Lung microvascular endothelial cell (primary cell): Measurements from ENCODE around the gene GPR176. TPM values are rescaled to one million over a fixed set of nuclear protein-coding genes. Genes with fewer than 3 reads are reported as not detected.
A peak's percentile ranks its signal among the peaks of the same experiment; 100 is the strongest.

ENCODE experiments used
- DNase-seq, 2 donors: peaks; one replicate each; pipeline versions ENCODE4 v3.0.0 to v3.0.0-alpha.2; 2010; ENCODE audit warnings: low read depth in 2 of 2
- total RNA-seq: library from RNA; depleted of rRNA; stranded (reverse); fragments of >200 nt; gene quantifications from 2 replicates; pipeline ENCODE4 v1.2.1, GENCODE V29; 2014

Gene GPR176, protein sequence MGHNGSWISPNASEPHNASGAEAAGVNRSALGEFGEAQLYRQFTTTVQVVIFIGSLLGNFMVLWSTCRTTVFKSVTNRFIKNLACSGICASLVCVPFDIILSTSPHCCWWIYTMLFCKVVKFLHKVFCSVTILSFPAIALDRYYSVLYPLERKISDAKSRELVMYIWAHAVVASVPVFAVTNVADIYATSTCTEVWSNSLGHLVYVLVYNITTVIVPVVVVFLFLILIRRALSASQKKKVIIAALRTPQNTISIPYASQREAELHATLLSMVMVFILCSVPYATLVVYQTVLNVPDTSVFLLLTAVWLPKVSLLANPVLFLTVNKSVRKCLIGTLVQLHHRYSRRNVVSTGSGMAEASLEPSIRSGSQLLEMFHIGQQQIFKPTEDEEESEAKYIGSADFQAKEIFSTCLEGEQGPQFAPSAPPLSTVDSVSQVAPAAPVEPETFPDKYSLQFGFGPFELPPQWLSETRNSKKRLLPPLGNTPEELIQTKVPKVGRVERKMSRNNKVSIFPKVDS
- total RNA-seq: 2.4 and 14.4 TPM in 2 replicates

DNA sequence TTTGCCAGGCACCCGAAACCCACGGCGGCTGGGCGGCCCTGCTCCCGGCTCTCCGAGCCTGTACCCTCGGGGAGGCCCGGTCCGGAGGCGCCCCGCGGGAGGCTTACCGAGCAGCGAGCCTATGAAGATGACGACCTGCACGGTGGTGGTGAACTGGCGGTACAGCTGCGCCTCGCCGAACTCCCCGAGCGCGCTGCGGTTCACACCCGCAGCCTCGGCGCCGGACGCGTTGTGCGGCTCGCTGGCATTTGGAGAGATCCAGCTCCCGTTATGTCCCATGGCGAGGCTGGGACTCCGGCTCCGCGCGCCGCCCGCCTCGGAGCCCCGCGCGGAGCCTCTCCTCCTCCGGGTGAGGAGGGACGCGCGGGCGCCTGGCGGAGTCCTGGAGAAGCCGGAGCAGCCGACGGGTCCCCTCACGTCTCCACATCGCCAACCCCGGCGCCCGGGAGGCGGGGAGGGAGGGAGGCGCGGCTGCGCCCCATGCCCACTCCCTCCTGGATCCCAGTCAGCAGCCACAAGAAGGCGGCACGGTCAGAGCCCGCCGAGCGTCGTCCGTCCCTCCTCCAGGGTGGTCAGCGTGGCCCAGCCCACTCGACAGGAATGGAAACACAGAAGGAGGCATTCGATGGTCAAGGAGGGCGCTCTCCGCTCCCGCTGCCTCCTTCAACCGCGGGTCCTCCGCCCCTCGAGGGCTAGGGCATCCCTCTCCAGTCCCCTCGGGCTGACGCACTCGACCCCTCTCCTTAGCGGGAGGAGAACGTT, at the start of gene GPR176:
Gene GPR176 (minus strand): TSS at position 519 of the 762 bp plus-strand sequence. CDS start 240 bp downstream, at position 279.
- peak; percentile 68 to 86 for DNase-seq

DNA sequence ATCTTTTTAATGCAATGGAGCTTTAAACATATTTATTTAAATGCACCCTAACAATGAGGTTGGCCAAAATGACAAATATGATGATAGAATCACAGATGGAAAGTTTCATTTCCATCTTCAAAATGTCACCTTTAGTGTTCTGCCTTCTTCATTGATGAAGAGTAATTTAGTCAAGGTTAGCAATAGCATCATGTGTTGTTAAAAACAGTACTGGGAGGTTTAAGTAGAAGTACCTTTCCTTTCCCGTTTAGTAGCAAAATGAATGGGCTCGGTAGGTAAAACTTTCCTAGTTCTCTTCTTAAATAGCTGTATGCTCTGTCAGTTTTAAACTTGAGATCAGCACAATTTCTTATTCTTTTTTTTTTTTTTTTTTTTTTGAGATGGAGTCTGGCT, 48.9 kb upstream of the GPR176 start:
- no peak for DNase-seq

DNA sequence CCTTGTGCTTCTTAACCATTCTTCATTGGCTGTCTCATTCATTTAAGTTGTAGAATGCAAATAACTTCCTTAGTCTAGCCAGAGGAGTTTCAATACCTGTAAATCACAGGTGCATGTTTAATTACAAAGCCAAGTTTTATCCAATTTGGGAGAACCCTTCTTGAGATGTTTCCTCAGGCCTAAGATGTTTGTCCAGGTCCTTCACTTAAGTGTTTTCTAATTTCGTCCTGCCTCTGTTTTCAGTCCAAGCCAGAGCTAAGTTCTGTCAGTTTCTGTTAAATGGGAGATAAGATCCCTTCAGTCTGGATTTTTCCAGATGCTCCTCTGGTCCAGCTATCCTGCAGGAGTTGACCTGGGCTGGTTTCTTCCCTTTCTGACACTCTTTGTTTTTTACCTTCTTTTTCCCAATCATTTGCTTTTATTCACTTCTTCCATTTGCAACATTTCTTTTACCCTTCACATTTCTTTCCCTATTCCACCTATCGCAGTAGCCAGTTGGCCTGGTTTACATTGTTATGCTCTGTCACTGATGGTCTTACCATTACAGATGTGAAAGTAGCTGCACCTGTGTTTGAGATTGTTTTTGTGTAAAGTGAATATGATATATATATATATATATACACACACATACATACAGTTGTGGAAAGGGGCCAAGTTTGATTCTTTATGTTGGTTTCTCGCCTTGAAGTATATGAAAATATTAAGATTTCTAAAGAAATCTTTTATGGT, 48.4 kb upstream of the GPR176 start:
- DNase-seq: no peak

DNA sequence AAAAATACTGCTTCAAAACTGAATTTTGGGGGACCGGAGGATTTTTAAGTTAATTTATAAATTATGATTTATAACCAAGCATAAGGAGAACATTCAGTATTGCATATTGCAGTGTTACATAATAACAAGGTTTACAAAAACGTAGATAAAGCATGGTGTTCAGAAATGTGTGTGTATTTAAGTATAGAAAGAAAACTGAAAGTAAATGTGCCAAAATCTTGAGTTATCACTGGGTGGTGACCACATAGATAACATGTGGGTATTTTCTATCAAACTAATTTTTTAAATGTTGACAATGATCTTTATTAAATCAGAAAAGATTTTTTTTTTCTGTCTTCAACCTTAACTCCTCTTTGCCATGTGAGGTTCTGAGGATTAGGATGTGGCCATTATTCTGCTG, 46.5 kb upstream of the GPR176 start:
- no peak for DNase-seq

DNA sequence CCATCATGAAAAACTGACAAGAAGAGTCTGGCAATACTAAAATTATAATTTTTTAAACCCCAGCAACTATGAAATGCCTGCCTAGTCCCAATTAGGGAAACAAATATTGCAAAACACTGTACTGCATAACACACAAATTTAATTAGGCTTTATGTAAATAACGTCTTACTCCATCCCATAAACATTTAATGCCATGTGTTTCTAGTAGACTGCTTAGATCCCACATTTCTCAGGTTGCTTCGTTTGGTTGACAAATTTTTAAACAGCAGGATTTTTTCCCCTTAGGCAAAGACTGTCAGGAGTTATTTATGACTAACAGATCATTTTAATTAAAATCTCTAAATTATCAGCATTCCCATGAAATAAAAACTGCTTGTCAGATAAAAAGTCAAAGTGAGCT, 43.7 kb upstream of the GPR176 start:
- DNase-seq: no peak

DNA sequence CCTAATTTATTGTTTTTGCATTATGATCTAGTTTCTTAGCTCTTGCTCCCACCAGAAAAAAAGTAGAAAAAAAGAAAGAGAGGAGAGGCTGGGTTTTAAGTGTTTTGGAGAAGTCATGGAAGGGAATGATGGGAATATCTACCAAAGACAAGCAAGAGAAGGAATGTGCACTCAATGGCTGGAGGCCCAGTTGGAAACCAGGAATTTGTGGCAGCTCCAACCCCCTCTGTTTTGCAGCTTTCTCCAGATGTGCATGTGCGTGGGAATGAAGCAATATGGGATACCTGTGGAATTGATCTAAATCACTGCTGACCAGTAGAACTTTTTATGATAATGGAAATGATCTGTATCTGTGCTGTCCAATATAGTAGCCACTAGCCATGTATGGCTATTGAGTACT, 41.0 kb upstream of the GPR176 start:
- DNase-seq: no peak

DNA sequence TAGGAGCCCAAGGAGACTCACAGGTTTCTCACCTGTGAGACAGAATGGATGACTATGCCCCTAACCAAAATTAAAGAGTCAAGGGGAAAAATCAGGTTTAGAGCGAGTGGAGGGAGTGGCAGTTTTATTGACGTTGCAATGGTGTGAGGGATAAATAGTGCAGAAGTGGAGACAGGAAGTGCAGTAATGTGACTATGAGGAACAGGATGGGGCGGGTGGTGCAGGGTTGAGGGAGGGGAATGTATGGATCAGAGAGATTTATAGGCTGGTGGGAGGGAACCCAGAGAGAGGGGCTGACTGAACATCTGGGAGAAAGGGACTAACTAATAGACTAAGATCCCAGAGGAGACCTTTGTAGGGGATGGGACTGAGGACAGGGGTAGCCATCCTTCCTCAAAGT, 40.3 kb upstream of the GPR176 start:
- DNase-seq: no peak

DNA sequence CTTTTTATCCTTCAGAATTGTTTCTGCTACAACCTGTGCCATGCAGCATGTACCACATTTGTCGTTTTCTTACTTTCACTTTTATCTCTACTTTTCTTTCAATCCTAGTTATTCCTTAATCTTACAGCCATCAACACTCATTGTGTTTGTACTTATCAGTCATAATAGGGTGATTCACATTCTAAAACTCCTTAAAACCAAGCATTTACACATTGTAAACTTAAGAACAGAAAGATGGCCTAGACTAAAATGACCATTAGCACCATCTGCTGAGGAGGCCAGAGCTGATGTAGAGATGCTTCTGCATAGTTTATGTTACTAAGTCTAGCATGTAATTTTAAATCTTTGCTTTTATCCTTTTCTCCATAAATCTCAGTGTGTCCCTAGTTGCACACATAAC, 39.3 kb upstream of the GPR176 start:
- DNase-seq: peak in 1 of 2 donors; percentile 10

DNA sequence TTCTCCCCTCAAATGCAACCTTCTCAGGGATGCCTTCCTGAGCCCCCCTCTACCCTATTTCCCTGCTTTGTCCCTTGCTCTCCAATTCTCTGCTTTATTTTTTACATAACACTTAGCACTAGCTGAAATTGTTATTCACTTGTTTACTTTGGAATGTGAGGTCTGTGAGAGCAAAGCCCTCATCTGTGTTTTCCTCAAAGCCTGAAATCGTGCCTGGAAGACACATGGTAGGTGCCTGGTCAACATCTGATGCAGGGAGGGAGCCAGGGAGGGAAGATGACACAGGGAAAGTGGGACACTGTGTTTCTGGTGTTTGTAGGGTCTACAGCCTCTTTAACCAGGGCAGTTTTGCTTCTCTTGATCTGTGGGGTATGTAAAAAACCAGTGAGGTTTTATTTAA, 37.4 kb upstream of the GPR176 start:
- DNase-seq: no peak

DNA sequence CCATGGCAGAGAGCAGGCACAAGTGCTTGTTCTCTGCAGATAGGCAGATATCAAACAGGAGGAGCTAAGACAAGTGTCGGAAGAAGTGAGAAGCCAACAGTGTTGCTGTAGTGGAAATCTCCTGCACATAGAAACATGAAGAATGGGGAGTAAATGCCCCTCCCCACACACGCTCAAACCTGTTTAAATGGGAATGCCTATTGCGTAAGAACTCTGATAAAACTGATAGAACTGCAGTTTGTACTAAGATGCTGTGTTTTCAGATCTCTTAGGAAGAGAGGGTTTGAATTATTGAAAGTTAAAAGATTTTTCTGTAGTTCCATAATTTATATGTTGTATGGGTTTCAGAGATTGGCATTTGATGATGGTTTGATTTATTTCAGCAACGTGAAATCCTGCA, 33.5 kb upstream of the GPR176 start:
- DNase-seq: no peak

DNA sequence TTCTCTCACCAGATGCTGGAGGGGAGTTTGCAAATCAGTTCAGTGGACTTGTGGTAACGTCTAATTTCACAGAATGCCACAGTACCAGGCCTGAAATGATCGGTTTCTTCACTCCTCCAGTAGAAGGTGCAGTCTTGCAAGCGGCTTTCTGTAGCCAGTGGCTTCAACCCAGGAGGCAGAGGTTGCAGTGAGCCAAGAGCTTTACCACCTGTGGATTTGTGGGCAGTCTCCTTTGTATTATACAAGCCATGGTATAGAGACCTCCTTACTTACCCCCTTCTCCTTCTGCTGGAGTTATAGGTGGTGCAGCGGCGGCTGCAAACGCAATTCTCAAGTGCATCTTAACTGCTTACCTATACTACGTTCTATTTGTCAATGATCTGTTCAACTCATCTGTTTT, 31.5 kb upstream of the GPR176 start:
- no peak for DNase-seq

DNA sequence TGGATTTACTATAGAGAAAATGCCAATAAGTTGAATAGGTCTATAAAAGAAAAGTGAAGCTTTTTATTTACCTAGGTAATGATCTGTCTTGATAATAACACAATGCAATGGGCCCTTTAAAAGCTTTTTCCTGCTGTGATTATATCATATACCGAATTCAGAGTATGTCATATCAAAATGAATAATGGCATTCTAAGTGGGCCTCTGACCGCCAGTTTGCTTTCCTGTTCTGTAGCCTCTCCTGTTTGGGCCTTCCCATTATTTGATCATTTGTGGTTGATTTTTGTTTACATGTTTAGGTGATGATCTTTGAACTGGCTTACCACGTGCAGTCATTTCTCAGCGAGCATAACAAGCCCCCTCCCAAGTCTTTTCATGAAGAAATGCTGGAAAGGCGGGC, 28.8 kb upstream of the GPR176 start:
- peak in 1 of 2 donors; percentile 9 for DNase-seq

DNA sequence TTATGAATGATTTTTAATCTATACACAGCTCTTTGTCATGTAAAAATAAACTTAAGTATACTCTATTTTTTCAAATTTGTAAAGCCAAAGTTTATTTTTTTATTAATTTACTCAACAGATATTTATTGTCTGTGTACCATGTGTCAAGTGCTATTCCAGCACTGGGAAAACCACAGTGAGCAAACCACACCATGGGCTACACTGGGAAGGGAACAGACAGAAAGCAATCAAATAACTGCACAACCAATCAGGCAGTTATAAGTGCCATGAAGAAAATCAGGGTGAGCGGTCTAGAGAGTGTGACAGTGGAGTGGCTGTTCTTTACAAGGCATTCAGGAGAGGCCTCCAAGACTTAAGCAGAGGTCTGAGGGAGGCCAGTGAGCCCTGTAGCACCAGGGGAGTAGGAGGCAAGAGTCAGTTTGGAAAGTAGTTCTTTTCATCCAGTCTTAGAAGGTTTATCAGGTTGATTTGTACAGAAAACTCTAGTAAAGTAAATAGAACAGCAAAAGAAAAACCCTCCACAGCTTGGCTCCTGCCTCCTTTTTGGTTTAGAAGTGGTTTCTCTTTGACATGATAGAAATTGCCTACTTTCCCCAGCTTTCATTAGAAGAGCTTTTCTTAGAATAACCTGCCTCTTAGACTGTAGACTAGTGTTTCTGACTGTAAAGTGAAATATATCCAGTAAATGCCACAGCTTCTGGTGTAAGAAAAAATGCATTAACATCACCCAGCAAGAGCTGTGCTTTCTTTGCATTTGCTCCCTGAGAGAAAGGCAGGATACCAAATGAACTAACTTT, 27.5 kb upstream of the GPR176 start:
- no peak for DNase-seq

DNA sequence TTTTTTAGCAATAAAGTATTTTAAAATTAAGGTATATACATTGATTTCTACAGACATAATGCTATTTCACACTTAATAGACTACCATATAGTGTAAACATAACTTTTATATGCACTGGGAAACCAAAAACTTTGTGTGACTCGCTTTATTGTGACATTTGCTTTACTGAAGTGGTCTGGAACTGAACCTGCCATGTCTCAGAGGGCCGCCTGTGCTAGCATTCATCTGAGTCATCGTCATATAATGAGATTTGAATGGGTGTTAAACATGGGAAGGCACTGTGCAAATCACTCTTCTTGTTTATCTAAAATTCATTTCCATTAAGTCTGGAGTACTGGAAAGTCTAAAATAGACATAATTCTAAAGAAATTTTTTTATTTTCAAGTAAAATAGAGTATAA, 26.8 kb upstream of the GPR176 start:
- DNase-seq: no peak

DNA sequence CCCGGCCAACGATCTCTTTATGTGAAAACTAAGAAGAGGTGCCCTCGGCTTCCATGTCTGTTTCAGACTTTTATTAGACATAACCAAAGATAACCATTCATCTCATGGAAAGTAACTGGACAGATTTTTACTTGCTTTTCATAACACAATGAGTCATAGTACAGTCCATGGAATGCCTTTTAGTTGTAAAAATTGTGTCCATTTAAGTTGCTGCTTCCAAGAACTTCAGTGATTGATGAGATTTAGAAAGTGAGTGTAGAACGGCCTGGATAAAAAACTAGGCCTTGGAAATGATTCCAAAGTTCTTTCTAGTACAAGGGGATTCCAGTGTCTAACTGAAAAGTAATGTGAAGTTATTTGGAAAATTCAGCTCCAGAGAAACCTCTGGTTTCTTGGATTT, 24.7 kb upstream of the GPR176 start:
- peak in 1 of 2 donors; percentile 53 for DNase-seq

DNA sequence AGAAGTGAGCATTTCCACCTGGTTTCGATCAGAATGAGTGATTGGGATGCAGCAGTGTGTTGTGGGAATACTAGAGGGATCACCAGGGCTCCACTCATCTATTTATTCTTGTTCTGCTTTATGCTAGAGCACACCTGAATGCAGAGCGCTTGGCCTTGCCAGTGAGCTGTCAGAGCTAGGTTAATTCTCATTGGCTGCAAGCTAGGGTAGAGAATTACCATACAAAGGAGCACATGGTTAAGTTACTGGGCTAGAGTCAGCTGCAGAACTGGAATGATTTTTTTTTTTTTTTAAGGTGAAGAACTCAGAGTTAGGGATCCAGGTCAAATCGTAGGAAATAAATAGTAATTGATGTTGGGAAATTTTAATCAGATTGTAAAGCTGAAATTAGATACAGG, 22.7 kb upstream of the GPR176 start:
- no peak for DNase-seq

DNA sequence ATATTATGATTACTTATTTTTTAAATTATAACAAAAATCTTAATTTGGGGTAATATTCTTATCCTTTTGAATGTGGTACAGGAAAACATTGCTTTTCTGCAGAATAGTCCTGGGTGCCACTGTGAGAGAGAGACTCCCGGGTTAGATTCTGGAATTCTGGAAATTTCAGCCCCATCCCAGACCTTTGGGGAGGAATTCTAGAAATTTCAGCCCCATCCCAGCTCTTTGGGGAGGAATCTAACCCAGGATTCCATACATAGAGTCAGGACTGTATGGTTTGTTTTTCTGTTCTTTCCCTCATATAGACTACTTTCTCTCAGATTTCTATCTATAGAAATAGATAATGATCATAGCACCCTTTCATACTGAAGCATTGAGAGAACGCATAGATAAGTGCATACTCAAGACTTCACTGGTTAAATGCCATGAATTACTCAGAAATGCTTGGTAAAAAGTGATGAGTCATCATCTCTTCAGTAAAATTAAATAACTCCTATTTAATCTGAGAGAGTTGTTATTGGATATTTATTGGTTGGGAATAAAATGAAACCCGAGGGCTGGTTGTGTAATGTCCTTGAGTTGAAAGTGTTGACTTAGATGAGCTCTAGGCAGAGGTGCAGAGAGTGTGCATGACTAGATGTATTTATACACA, 22.2 kb upstream of the GPR176 start:
- DNase-seq: no peak

DNA sequence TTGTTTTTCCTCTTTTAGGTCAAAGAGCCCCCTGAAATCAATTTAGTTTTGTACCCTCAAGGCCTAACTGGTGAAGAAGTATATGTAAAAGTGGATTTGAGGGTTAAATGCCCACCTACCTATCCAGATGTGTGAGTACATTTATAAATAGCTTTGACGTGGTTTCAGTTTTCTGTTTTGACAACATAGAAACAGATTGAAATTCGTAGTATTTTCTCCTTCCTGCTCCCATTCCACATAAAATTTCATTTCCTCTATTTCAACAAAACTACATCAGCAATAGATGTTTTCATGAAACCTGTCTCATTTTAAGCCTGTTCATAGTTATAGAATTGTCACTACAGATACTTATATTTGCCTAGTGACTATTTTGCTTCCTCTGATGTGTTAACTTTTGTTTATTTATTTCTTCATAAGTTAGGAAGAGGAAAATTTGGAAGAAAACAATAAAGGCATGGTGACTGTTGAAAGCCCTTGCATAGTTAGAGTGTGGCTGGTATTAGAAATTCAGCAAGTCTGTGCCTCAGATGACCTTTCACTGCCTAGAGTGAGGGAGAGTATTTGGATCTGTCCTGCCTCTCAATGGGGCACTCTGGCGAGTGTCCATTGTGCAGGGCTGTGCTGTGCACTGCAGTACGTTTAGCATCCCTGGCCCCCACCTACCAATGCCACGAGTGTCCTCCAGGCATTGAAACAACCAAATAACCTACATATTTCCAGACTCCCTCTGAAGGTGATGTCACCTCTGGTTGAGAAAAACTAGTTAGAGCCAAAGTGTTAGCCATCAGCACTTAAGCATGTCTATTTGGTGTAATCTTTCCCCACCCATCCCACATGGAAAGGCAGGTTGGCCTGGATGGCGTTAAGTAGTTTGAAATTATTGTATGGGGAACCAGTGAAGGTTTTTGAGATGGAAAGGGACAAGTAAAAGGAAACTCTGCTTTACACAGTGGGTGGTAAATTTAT, 19.7 kb upstream of the GPR176 start:
- DNase-seq: peak; percentile 40 to 74

DNA sequence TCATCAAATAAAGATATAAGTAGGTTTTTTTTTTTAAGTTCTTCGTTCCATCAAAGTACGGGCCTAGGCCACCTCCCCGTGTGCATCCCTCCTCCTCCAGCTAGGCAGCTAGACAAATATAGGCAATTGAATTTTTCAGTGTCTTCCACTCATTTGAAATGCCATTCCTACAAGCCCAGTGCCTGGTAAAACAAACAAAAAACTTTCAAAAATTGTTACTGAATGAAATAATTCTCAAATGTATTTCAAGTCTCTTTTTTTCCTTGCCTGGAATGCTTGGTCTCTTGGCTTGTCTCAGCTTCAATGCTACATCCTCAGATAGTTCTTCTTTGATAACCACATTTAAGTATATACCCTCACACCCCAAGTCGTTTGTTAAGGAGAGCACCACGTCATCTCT, 17.6 kb upstream of the GPR176 start:
- DNase-seq: no peak

DNA sequence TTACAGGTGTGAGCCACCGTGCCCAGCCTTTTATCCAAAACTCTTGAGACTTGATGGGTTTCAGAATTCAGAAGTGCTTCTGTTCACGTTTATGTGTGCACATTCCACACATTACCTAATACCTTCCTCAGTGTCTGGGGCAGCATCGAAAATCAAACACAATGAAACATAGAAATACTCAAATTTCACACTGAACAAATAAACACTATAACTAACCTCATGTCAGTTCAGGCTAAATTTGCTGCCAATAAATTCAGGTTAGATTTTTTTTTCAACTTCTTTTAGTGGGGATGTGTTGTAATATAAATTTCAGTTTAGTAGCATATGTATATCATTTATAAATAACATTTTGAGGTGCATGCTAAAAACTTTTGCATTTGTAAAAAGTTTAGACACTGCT, 16.6 kb upstream of the GPR176 start:
- no peak for DNase-seq
